Breast epithelium (tissue), 4 donors: ENCODE results near the gene HYDIN. TPM values are rescaled to one million over a fixed set of nuclear protein-coding genes. Genes with fewer than 3 reads are reported as not detected.

Experiments
- DNase-seq, 2 donors: peaks; one replicate each; pipeline ENCODE4 v3.0.0-alpha.2; 2019; ENCODE audit warnings: low spot score in 2 of 2
- H3K27ac ChIP-seq, 2 donors: fragments of 200-600 bp; sonication (generic) in 1 of 2; one replicate each; pipeline ENCODE4 v1.5.1; 2016 to 2019; ENCODE audit warnings: mild to moderate bottlenecking in 1 of 2
- H3K27me3 ChIP-seq, 2 donors: fragments of 200-600 bp; sonication (generic) in 1 of 2; one replicate each; pipeline versions ENCODE4 v1.5.1 to v1.6.0; 2017 to 2019; ENCODE audit warnings: control low read depth in 1 of 2, mild to moderate bottlenecking in 1 of 2
- H3K36me3 ChIP-seq: fragments of 200-600 bp; one replicate; pipeline ENCODE4 v1.5.1; 2019
- H3K4me1 ChIP-seq, 2 donors: fragments of 200-600 bp; sonication (generic); one replicate each; pipeline ENCODE4 v1.5.1; 2016 to 2019; ENCODE audit warnings: control low read depth in 1 of 2
- H3K4me3 ChIP-seq, 3 donors: fragments of 200-600 bp; sonication (generic); 1 replicate in 2 of 3; 2 replicates in 1 of 3; pipeline ENCODE4 v1.5.1; 2016 to 2019; ENCODE audit warnings: mild to moderate bottlenecking in 3 of 3, moderate library complexity in 2 of 3
- H3K9me3 ChIP-seq, 2 donors: fragments of 200-600 bp; sonication (generic) in 1 of 2; one replicate each; pipeline ENCODE4 v1.5.1; 2016 to 2019; ENCODE audit warnings: control low read depth in 1 of 2
- POLR2A ChIP-seq: fragments of 450-650 bp; IDR thresholded peaks from one replicate; pipeline ENCODE4 v1.6.1; 2016; ENCODE audit warnings: antibody characterized with exemption, mild to moderate bottlenecking, moderate library complexity
- POLR2AphosphoS5 ChIP-seq, 3 donors: sonication (generic); formaldehyde crosslinking; IDR thresholded peaks; one replicate each; pipeline ENCODE4 v1.6.1; 2017; ENCODE audit warnings: antibody characterized with exemption in 3 of 3
- intact Hi-C: fragments of 100-400 bp; cut with DNase I; formaldehyde crosslinking; loops from one replicate; pipeline ENCODE4 v1.15.1; 2023; ENCODE audit warnings: low total_unique reads
- total RNA-seq, 3 donors: library from RNA; depleted of rRNA; stranded (reverse); fragments of >200 nt; gene quantifications; one replicate each; pipeline ENCODE4 v1.1.0, GENCODE V29; 2016
- TF ChIP-seq, protein P1 (sequence below), 3 donors: fragments of 450-650 bp; IDR thresholded peaks; one replicate each; pipeline ENCODE4 v1.5.1; 2016 to 2017; ENCODE audit warnings: antibody characterized with exemption in 3 of 3, mild to moderate bottlenecking in 3 of 3, moderate library complexity in 3 of 3

Gene HYDIN
- total RNA-seq = 1 to 10 TPM in 2 of 3 donors, under 1 TPM in 1; 0.96 to 9.4 (median 4.9) TPM

DNA sequence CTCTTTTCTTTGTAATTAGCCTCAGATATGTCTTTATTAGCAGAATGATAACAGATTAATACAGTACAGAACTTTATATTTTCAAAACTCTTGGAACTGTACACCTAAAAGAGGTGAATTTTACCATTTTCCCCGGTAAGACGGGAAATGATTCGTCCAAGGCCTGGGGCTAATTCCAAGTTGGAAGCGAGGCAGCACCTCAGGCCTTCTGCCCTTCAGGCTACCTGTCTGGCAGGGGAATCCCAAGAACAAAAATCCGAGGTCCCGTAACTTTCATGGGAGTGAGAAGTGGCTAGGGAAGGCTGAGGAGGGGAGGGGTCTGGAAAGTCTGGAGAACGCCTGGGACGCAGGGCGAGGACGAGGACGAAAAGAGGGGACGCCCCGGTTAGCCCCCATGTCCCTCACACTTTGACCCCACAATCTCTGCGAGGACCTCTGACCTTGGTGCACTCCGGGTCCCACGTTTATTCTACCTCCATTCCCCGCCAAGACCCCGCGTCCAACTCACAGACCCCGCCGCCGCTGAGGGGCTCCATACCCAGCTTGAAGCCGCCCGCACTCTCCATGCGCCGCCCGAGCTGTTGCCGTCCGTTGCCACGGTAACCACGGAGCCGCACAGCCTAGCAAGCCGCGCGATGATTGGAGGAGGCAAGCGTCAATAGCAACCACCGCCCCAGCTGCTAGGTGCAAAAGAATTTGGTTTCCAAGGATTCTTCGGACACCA, at the start of gene HYDIN:
HYDIN (minus strand) TSS at position 601 of the 724 bp plus-strand sequence. CDS start 43,827 bp downstream, outside the sequence.
- intact Hi-C loops = no loop called here
- H3K27me3 ChIP-seq = no peaks in the 10 kb centered on the region
- peak; percentile 81 to 83 for DNase-seq
- no peak for TF ChIP-seq POLR2A
- TF ChIP-seq, protein P1, sequence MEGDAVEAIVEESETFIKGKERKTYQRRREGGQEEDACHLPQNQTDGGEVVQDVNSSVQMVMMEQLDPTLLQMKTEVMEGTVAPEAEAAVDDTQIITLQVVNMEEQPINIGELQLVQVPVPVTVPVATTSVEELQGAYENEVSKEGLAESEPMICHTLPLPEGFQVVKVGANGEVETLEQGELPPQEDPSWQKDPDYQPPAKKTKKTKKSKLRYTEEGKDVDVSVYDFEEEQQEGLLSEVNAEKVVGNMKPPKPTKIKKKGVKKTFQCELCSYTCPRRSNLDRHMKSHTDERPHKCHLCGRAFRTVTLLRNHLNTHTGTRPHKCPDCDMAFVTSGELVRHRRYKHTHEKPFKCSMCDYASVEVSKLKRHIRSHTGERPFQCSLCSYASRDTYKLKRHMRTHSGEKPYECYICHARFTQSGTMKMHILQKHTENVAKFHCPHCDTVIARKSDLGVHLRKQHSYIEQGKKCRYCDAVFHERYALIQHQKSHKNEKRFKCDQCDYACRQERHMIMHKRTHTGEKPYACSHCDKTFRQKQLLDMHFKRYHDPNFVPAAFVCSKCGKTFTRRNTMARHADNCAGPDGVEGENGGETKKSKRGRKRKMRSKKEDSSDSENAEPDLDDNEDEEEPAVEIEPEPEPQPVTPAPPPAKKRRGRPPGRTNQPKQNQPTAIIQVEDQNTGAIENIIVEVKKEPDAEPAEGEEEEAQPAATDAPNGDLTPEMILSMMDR (IDR thresholded peaks at IDR 0.05) = no peak
- H3K4me1 ChIP-seq = no peaks in the 10 kb centered on the region
- peak within 1 kb of the TSS in 2 of 3 donors; percentile 52 to 67 for H3K4me3 ChIP-seq
- peak within 1 kb of the TSS in 1 of 2 donors; percentile 48 for H3K27ac ChIP-seq
- no peaks in the 10 kb centered on the region for H3K36me3 ChIP-seq
- peaks cover 7 to 20% of the 10 kb centered on the region in 2 donors for H3K9me3 ChIP-seq

DNA sequence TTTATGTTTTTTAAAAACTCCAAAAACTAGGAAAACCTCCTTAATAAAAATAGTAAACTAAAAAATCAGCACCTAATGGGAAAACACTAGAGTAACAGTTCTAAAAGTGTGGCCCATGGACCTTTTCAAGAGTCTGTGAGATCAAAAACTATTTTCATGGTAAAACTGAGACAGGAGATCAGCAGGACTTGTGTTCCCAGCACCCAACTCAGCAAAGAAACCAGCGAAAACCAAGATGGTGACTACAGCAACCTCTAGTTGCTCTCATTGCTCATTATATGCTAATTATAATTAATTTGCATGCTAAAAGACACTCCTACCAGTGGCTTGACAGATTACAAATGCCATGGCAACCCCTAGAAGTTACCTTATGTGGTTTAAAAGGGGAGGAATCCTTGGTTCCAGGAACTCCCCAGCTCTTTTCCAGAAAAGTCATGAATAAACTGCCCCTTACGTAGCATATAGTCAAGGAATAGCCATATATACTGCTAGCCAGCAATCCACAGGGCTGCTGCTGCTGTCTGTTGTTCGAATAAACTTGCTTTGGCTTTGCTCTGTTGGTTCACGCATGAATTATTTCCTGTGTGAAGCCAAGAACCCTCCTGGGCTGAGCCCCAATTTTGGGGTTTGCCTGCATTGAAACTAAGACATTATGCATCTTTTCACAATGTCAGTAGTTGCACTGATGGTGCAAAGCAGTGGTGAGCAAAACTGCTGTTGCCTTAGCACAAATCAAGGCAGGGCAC, 46.2 kb upstream of the HYDIN start:
- no peak overlapping the region for H3K27ac ChIP-seq
- H3K27me3 ChIP-seq = no peaks in the 10 kb centered on the region
- no peaks in the 10 kb centered on the region for H3K4me1 ChIP-seq
- intact Hi-C loops = no loop called here
- no peak for TF ChIP-seq POLR2AphosphoS5 (IDR thresholded peaks at IDR 0.05)
- TF ChIP-seq POLR2A = no peak
- TF ChIP-seq, protein P1 (IDR thresholded peaks at IDR 0.05) = no peak
- H3K4me3 ChIP-seq = no peak overlapping the region
- no peaks in the 10 kb centered on the region for H3K36me3 ChIP-seq
- peaks cover 0 to 5% of the 10 kb centered on the region in 2 donors for H3K9me3 ChIP-seq
- no peak for DNase-seq

DNA sequence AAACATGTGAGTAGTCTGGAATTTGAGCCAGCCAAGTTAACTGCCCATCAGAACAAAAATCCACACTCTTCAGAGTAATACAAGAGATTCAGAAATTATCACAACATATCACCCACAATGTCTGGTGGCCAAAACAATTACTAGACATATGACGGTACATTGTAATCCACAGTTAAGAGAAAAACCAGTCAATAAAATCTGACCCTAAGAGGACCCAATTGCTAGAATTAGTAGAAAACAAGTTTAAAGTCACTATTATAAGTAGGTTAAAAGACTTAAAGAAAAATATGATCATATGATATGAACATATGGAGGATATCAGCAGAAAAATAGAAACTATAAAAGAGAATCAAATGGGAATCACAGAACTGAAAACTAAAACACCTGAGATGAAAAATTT, 42.9 kb upstream of the HYDIN start:
- H3K4me1 ChIP-seq = no peaks in the 10 kb centered on the region
- intact Hi-C loops = no loop called here
- TF ChIP-seq, protein P1 (IDR thresholded peaks at IDR 0.05) = no peak
- no peak for TF ChIP-seq POLR2AphosphoS5 (IDR thresholded peaks at IDR 0.05)
- no peak for TF ChIP-seq POLR2A
- DNase-seq = no peak
- H3K4me3 ChIP-seq = no peak overlapping the region
- no peak overlapping the region for H3K27ac ChIP-seq
- H3K36me3 ChIP-seq = no peaks in the 10 kb centered on the region
- H3K27me3 ChIP-seq = no peaks in the 10 kb centered on the region
- peaks cover 0 to 5% of the 10 kb centered on the region in 2 donors for H3K9me3 ChIP-seq

DNA sequence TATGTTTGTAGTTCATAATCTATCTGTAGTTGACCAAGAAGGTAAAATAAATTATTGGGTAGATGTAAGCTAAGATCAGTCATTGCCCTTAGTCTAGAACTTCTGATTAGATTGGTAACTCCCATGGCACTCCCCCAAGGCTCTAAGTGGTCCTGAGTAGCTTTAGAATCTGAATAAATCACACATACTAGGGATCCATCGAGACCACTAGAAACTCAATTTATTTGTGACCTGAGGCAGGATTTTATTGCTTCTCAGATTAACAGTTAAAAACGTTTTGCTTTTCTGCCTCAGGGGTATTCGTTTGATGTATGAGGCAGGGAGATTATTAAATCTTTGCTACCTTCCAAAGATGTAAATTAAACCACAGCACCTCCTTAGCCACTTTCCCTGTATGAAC, 33.8 kb upstream of the HYDIN start:
- no peaks in the 10 kb centered on the region for H3K4me1 ChIP-seq
- H3K27me3 ChIP-seq = no peaks in the 10 kb centered on the region
- H3K36me3 ChIP-seq = no peaks in the 10 kb centered on the region
- no peak for DNase-seq
- no peak overlapping the region for H3K4me3 ChIP-seq
- intact Hi-C loops = no loop called here
- H3K27ac ChIP-seq = no peak overlapping the region
- no peak for TF ChIP-seq POLR2AphosphoS5 (IDR thresholded peaks at IDR 0.05)
- TF ChIP-seq, protein P1 (IDR thresholded peaks at IDR 0.05) = no peak
- no peaks in the 10 kb centered on the region for H3K9me3 ChIP-seq

DNA sequence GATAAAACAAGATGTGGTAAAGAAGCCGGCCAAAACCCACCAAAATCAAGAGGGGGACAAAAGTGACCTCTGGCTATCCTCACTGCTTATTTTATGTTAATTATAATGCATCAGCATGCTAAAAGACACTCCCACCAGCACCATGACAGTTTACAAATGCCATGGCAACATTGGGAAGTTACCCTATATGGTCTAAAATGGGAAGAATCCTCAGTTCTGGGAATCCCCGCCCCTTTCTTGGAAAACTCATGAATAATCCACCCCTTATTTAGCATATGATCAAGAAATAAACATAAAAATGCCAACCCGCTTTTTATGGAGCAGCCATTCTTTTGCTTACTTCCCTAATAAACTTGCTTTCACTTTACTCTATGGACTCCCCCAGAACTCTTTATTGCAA, 33.1 kb upstream of the HYDIN start:
- Histone ChIP-seq H3K9me3 (no peaks in the 10 kb centered on the region), H3K27ac (no peak overlapping the region), H3K4me3 (no peak overlapping the region), H3K27me3 (no peaks in the 10 kb centered on the region), H3K36me3 (no peaks in the 10 kb centered on the region), H3K4me1 (no peaks in the 10 kb centered on the region)
- DNase-seq = no peak
- intact Hi-C loops = no loop called here
- TF ChIP-seq POLR2A (no peak), POLR2AphosphoS5 (IDR thresholded peaks at IDR 0.05) (no peak)
- TF ChIP-seq, protein P1 (IDR thresholded peaks at IDR 0.05) = no peak
